GM18502 (cell line): ENCODE data around the gene GIMAP6.
A peak's percentile ranks its signal among the peaks of the same experiment; 100 is the strongest.
"Not testable (repeated sequence)": the region's sequence is repeated elsewhere in the genome, so short reads cannot be mapped to it uniquely, and the experiment has no call there.

ENCODE experiments used
- ATAC-seq: cut with Tn5 transposase; IDR thresholded peaks from one replicate; pipeline ENCODE4 v1.9.1; 2021; ENCODE audit warnings: mild to moderate bottlenecking; ENCODE audit not compliant: unreplicated experiment, poor library complexity

GIMAP6 gene

GRCh38 chr7:150631866-150632864, at the start of gene GIMAP6:
Gene GIMAP6, minus strand, starts transcription at chr7:150632385. Its CDS starts 2,243 bp downstream, at chr7:150630142.
- ATAC-seq: peak; percentile 83

- ATAC-seq: not testable (repeated sequence)
These were observed 48.2 kb upstream of the GIMAP6 start for GRCh38 chr7:150680364-150680763.

- ATAC-seq: not testable (repeated sequence)
These were observed 46.4 kb upstream of the GIMAP6 start for GRCh38 chr7:150678601-150679000.

GRCh38 chr7:150676854-150677253, 44.7 kb upstream of the GIMAP6 start:
- not testable (repeated sequence) for ATAC-seq

- ATAC-seq: not testable (repeated sequence)
These were observed 44.1 kb upstream of the GIMAP6 start for GRCh38 chr7:150676276-150676675.

- ATAC-seq: no peak
These were observed 43.5 kb upstream of the GIMAP6 start for GRCh38 chr7:150675714-150676113.

- ATAC-seq: not testable (repeated sequence)
These were observed 39.8 kb upstream of the GIMAP6 start for GRCh38 chr7:150671798-150672585.

- no peak for ATAC-seq
These were observed 36.8 kb upstream of the GIMAP6 start for GRCh38 chr7:150668977-150669376.

- ATAC-seq: peak; percentile 77
These were observed 36.3 kb upstream of the GIMAP6 start for GRCh38 chr7:150668472-150668911.

- ATAC-seq: no peak
These were observed 34.2 kb upstream of the GIMAP6 start for GRCh38 chr7:150666412-150666811.

GRCh38 chr7:150665896-150666295, 33.7 kb upstream of the GIMAP6 start:
- ATAC-seq: no peak

- no peak for ATAC-seq
These were observed 33.0 kb upstream of the GIMAP6 start for GRCh38 chr7:150665089-150665748.

GRCh38 chr7:150663802-150664494, 31.8 kb upstream of the GIMAP6 start:
- ATAC-seq: peak; percentile 32

- ATAC-seq: not testable (repeated sequence)
These were observed 30.6 kb upstream of the GIMAP6 start for GRCh38 chr7:150662821-150663220.

GRCh38 chr7:150660939-150661613, 28.9 kb upstream of the GIMAP6 start:
- no peak for ATAC-seq

- no peak for ATAC-seq
These were observed 25.3 kb upstream of the GIMAP6 start for GRCh38 chr7:150657526-150657925.

GRCh38 chr7:150656047-150656446, 23.9 kb upstream of the GIMAP6 start:
- ATAC-seq: no peak

- ATAC-seq: no peak
These were observed 22.5 kb upstream of the GIMAP6 start for GRCh38 chr7:150654692-150655091.

- no peak for ATAC-seq
These were observed 16.8 kb upstream of the GIMAP6 start for GRCh38 chr7:150649080-150649385.
